PC-3 (cell line): ENCODE measurements around the gene CLPTM1L. TPM values are rescaled to one million over a fixed set of nuclear protein-coding genes. Genes with fewer than 3 reads are reported as not detected.

Source experiments
- ATAC-seq: fragments of 200-7000 bp; cut with Tn5 transposase; 2 replicates; pipeline ENCODE4 v1.9.1; 2020; ENCODE audit warnings: mild to moderate bottlenecking, moderate library complexity
- BruUV-seq: library from RNA; stranded (reverse); fragments of 400-500 nt; replicated peaks from 2 replicates; lab custom pipeline; 2021; lab: Mats Ljungman, UMichigan
- CTCF ChIA-PET: fragments of 300-600 bp; sonication (Branson Sonifier 250); formaldehyde crosslinking; loops from one replicate; lab custom pipeline; 2022; ENCODE audit warnings: antibody characterized with exemption; lab: Charles Lee
- POLR2A ChIA-PET: fragments of 300-600 bp; sonication (Branson Sonifier 250); formaldehyde crosslinking; loops from one replicate; lab custom pipeline; 2022; ENCODE audit warnings: antibody characterized with exemption; ENCODE audit not compliant: unreplicated experiment; lab: Charles Lee
- DNase-seq: peaks from one replicate; pipeline ENCODE4 v3.0.0-alpha.2; 2015
- H2AFZ ChIP-seq: fragments of 300-600 bp; sonication (generic); 2 replicates; pipeline ENCODE4 v1.6.0; 2016; ENCODE audit warnings: antibody characterized with exemption, low read length
- H3F3A ChIP-seq: fragments of 300-600 bp; sonication (generic); one replicate; pipeline ENCODE4 v1.6.0; 2017; ENCODE audit warnings: antibody characterized with exemption, low read length, control low read depth, mild to moderate bottlenecking; ENCODE audit not compliant: unreplicated experiment
- H3K27ac ChIP-seq: fragments of 300-600 bp; sonication (generic); 2 replicates; pipeline ENCODE4 v1.5.1; 2016; ENCODE audit warnings: mild to moderate bottlenecking, low read length
- H3K27me3 ChIP-seq: fragments of 300-600 bp; sonication (generic); 2 replicates; pipeline ENCODE4 v1.6.1; 2016; ENCODE audit warnings: low read length, mixed read lengths
- H3K36me3 ChIP-seq: fragments of 300-600 bp; sonication (generic); 2 replicates; pipeline ENCODE4 v1.6.1; 2016; ENCODE audit warnings: low read depth, mixed run types, low read length, mixed read lengths
- H3K4me1 ChIP-seq: fragments of 300-600 bp; sonication (generic); 2 replicates; pipeline ENCODE4 v1.5.1; 2016; ENCODE audit warnings: low read length; ENCODE audit not compliant: insufficient read depth
- H3K4me2 ChIP-seq: fragments of 300-600 bp; sonication (generic); 2 replicates; pipeline ENCODE4 v1.6.0; 2016; ENCODE audit warnings: low read length
- H3K4me3 ChIP-seq: fragments of 300-600 bp; sonication (generic); 2 replicates; pipeline ENCODE4 v1.5.1; 2016; ENCODE audit warnings: mild to moderate bottlenecking, low read length, mixed read lengths
- H3K79me2 ChIP-seq: fragments of 300-600 bp; sonication (generic); 2 replicates; pipeline ENCODE4 v1.6.1; 2017; ENCODE audit warnings: low read length, mixed read lengths
- H3K9ac ChIP-seq: fragments of 300-600 bp; sonication (generic); 2 replicates; pipeline ENCODE4 v1.6.0; 2016; ENCODE audit warnings: mild to moderate bottlenecking, low read length
- H3K9me2 ChIP-seq: fragments of 300-600 bp; sonication (generic); replicated peaks from 2 replicates; pipeline ENCODE4 v1.6.1; 2016; ENCODE audit warnings: mixed run types, low read length, mixed read lengths
- H3K9me3 ChIP-seq: fragments of 300-600 bp; sonication (generic); 2 replicates; pipeline ENCODE4 v1.6.1; 2016; ENCODE audit warnings: low read length, mixed read lengths
- H4K20me1 ChIP-seq: fragments of 300-600 bp; sonication (generic); 2 replicates; pipeline ENCODE4 v1.6.1; 2016; ENCODE audit warnings: low read length, mixed read lengths
- CTCF ChIP-seq: fragments of 300-600 bp; sonication (generic); conservative IDR thresholded peaks from 2 replicates; pipeline ENCODE4 v1.5.1; 2017; ENCODE audit warnings: antibody characterized with exemption, low read depth, mild to moderate bottlenecking, low read length
- EZH2 ChIP-seq: fragments of 300-600 bp; sonication (generic); IDR thresholded peaks from one replicate; pipeline ENCODE4 v1.6.1; 2017; ENCODE audit warnings: antibody characterized with exemption, mild to moderate bottlenecking, low read length; ENCODE audit not compliant: unreplicated experiment
- EZH2phosphoT487 ChIP-seq: fragments of 300-600 bp; sonication (generic); IDR thresholded peaks from 2 replicates; pipeline ENCODE4 v1.6.1; 2018; ENCODE audit warnings: mild to moderate bottlenecking, antibody characterized with exemption, low read length, borderline replicate concordance
- intact Hi-C: fragments of 100-400 bp; cut with micrococcal nuclease; formaldehyde crosslinking; loops from 2 replicates; pipeline ENCODE4 v1.9.0; 2023
- total RNA-seq: library from RNA; depleted of rRNA; stranded (reverse); fragments of >200 nt; gene quantifications from 2 replicates; pipeline ENCODE4 v1.2.3, GENCODE V29; 2014

Gene CLPTM1L
- total RNA-seq, 1 experiment from 2014 or later = 463 TPM

- no peaks in the 10 kb centered on the region for H3F3A ChIP-seq
- ATAC-seq = no peak
- no peak for DNase-seq
Observed at GRCh38 chr5:1392801-1393565, 48.1 kb upstream of the CLPTM1L start.

GRCh38 chr5:1392261-1392660 lies 47.4 kb upstream of the CLPTM1L start:
- H3K9me3 ChIP-seq = no peaks in the 10 kb centered on the region
- no peaks in the 10 kb centered on the region for H3K79me2 ChIP-seq
- POLR2A ChIA-PET = no interaction called here
- H3F3A ChIP-seq = no peaks in the 10 kb centered on the region
- intact Hi-C loops = no loop called here
- no peaks in the 10 kb centered on the region for H3K9me2 ChIP-seq
- H3K9ac ChIP-seq = no peak overlapping the region
- CTCF ChIA-PET = no interaction called here
- H3K4me1 ChIP-seq = no peaks in the 10 kb centered on the region
- ATAC-seq = no peak
- H3K36me3 ChIP-seq = no peaks in the 10 kb centered on the region
- no peak overlapping the region for H3K27ac ChIP-seq
- no peaks in the 10 kb centered on the region for H4K20me1 ChIP-seq
- no TSS peak for BruUV-seq
- H3K4me2 ChIP-seq = no peak overlapping the region
- no peak for DNase-seq
- H3K27me3 ChIP-seq = peaks cover 51% of the 10 kb centered on the region
- TF ChIP-seq EZH2phosphoT487 = no peak
- TF ChIP-seq CTCF = no peak
- TF ChIP-seq EZH2 = no peak
- H3K4me3 ChIP-seq = no peak overlapping the region
- no peak overlapping the region for H2AFZ ChIP-seq

More at GRCh38 chr5:1392801-1393565, 48.1 kb upstream of the CLPTM1L start:
- ChIA-PET CTCF (no interaction called here), POLR2A (no interaction called here)
- peaks cover 58% of the 10 kb centered on the region for H3K27me3 ChIP-seq
- TF ChIP-seq EZH2phosphoT487 (no peak), EZH2 (no peak), CTCF (no peak)
- H3K79me2 ChIP-seq = no peaks in the 10 kb centered on the region
- no peak overlapping the region for H2AFZ ChIP-seq
- BruUV-seq = no TSS peak
- H3K4me1 ChIP-seq = no peaks in the 10 kb centered on the region
- H3K9ac ChIP-seq = no peak overlapping the region
- intact Hi-C loops = no loop called here
- no peaks in the 10 kb centered on the region for H3K36me3 ChIP-seq
- no peak overlapping the region for H3K4me3 ChIP-seq
- H3K27ac ChIP-seq = no peak overlapping the region
- no peaks in the 10 kb centered on the region for H4K20me1 ChIP-seq
- H3K9me3 ChIP-seq = no peaks in the 10 kb centered on the region
- H3K9me2 ChIP-seq = no peaks in the 10 kb centered on the region
- no peak overlapping the region for H3K4me2 ChIP-seq

- no peak for ATAC-seq
- BruUV-seq = no TSS peak
- peaks cover 45% of the 10 kb centered on the region for H3K27me3 ChIP-seq
Observed at GRCh38 chr5:1391691-1392090, 46.8 kb upstream of the CLPTM1L start.

More at GRCh38 chr5:1391691-1392090, 46.8 kb upstream of the CLPTM1L start:
- Histone ChIP-seq H3K79me2 (no peaks in the 10 kb centered on the region), H3K9ac (no peak overlapping the region), H3K27ac (no peak overlapping the region), H3K4me2 (no peak overlapping the region), H3F3A (no peaks in the 10 kb centered on the region), H4K20me1 (no peaks in the 10 kb centered on the region), H3K36me3 (no peaks in the 10 kb centered on the region), H3K4me1 (peaks cover 1% of the 10 kb centered on the region; the same call in 1 of the 2 replicates), H3K4me3 (no peak overlapping the region), H3K9me3 (no peaks in the 10 kb centered on the region), H2AFZ (no peak overlapping the region), H3K9me2 (no peaks in the 10 kb centered on the region)
- intact Hi-C loops = no loop called here
- no peak for TF ChIP-seq EZH2phosphoT487
- no peak for TF ChIP-seq CTCF
- TF ChIP-seq EZH2 = no peak
- ChIA-PET POLR2A (no interaction called here), CTCF (no interaction called here)
- no peak for DNase-seq
